NT2/D1 (cell line): ENCODE results near the gene CHN1.

ENCODE experiments used
- YY1 ChIP-seq: IDR thresholded peaks from 2 replicates; pipeline ENCODE4 v1.6.1; 2011; ENCODE audit not compliant: insufficient read length, insufficient read depth
- ZNF274 ChIP-seq: IDR thresholded peaks from 2 replicates; pipeline ENCODE4 v1.6.1; 2011; ENCODE audit warnings: mild to moderate bottlenecking, low read depth, low read length

GRCh38 chr2:174752403-174753037, 252.7 kb downstream of the CHN1 start:
- TF ChIP-seq YY1, result no peak
- TF ChIP-seq ZNF274, result no peak
